KBM-7 (cell line): ENCODE data around the gene OTOS.

Experiments used
- DNase-seq: peaks from one replicate; pipeline ENCODE4 v3.0.0-alpha.2; 2015
- in situ Hi-C: fragments of 300-500 bp; cut with MboI; formaldehyde crosslinking; loops from 2 replicates; pipeline ENCODE4 v1.14.3; 2020; ENCODE audit warnings: low sequenced_read_pairs, low pct_unique_long_range_greater_than_20kb, mixed read lengths

OTOS gene

GRCh38 chr2:240095556-240096523 lies 44.6 kb downstream of the OTOS start:
- in situ Hi-C loops: no loop called here
- DNase-seq: no peak

DNA sequence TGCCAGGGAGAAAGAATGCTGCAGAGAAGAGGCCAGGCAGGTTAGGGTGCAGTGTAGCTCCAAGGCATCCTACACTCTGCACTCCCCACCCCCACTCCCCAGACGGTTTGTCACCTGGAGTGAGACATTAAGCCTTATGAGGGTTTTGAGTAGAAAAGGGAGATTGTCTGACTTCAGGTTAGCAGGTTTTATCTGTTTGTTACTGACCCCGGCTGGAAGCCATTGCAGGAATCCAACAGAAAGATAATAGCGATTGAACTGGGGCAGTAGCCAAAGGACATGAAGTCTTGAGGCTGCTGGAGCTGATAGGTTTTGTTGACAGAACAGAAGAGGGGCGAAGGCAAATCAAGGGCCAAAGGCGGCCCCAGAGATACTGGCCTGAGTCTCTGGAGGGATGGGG lies 51.2 kb downstream of the OTOS start:
- in situ Hi-C loops: no loop called here
- DNase-seq: no peak
